ENCODE data around the gene TMEM86B.

The TMEM86B gene

DNA sequence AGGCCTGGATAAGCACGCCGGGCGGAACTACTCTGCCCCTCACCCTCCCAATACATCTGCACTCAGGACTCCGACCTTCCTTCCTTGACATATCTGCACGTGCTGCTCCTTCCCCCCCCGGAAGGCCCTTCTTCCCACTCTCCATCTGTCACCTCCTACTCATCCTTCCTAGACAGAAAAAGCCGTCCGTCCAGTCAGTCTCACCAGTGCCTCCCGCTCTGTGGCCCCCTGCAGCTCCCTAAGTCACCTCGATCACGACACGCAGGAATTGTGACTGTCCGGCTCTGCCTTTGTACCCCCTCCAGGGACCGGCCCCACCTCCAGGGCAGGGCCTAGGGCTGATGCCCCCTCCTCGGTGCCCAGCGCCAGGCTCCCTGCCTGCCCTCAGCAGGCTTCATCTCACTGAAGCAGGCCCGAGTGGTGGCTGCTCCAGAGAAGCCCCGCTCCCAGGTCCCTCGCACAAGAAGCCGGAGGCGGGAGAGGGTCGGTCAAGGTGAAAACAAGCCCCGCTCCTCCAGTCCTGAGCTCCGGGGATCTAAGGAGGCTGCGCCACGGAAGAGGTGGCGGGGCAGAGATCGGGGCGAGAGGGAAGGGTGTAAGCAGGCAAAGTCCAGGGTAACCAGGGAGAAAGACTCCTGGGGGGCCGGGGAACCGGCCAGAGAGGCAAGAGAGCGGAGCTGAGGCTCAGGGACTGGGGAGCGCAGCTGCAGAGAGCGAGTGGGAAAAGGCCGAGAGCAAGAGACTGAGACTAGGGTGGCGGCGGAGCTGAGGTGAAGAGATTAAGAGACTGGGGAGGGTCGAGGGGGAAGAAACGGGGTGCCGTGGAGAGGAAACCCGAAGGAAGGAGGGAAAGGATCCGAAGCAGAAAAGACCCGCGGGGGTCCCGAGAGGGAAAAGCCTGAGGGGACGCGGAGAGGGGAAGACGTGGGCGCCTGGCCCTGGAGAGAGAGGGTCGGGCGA is 29.2 kb upstream of the TMEM86B start:
- in situ Hi-C loops (cut with MboI; ENCODE audit: low sequenced_read_pairs): no loop called here

DNA sequence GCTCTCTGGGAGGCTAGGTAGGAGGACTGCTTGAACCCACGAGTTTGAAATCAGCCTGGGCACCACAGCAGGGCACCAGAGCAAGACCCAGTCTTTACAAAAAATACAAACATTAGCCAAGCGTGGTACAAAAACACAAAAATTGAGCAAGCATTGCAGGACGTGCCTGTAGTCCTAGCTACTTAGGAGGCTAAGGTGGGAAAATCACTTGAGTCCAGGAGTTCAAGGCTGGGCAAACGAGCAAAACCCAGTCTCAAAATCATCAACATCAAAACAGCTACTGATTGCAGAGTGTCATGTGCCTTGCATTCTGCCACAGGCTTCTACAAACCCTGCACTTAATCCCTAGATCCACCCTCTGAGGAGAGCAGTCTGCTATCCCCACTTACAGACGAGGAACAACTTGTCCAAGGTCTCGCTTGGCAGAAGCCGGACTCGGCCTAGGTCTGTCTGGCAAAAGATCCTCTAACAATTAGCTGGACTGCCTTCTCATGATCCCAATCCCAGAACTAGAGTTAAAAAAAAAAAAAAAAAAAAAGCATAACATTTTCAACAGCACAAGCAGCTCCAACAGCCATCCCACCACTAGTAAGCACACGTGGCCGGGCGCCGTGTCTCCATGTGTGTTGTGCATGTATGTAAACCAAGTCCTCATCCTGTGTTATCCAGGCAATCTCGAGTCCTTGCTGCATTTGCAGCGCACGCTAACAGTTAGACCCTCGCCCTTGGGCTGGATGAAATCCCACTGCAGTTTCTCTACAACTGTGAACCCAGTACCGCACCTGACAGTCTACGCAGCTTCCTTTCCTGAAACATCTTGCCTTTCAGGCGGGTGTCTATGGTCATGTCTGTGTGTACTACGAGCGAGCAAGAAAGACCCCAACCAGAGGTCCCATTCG is 28.2 kb upstream of the TMEM86B start:
- in situ Hi-C loops (cut with MboI; ENCODE audit: low sequenced_read_pairs): no loop called here

DNA sequence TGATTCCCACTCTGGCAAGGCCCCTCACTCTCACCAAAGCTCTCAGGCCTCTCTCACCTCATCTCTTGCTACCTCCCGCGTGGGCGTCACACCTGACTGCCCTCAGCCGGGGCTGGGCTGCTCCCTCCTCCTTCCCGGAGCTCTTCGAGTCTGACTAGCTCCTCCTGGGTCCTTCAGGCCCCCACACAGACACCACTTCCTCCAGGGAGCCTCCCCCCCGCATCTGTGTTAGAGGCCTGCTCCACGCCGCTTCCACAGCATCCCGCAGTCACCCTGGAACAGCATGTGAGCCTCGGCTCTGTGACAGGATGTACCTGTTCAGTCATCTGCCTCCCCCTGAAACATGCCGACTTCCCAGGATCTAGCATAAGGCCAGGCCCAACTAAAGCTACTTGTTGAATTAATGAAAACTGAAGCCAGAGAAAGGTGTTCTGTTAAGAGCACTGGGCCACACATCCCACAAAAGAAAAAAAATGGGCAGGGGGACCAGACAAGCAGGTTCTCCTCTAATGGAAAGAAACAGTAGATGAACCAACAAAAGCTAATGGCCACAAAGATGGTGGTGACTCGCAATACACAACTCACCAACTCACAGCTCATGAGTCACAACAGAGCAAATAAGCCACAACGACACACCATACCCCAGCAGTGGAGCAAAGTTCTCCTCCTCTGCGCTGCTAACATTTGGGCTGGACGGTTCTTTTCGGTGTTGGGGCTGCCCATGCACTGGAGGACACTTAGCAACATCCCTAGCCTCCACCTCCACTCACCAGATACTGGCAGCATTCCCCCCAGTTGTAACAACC is 27.3 kb upstream of the TMEM86B start:
- in situ Hi-C loops (cut with MboI; ENCODE audit: low sequenced_read_pairs): no loop called here

DNA sequence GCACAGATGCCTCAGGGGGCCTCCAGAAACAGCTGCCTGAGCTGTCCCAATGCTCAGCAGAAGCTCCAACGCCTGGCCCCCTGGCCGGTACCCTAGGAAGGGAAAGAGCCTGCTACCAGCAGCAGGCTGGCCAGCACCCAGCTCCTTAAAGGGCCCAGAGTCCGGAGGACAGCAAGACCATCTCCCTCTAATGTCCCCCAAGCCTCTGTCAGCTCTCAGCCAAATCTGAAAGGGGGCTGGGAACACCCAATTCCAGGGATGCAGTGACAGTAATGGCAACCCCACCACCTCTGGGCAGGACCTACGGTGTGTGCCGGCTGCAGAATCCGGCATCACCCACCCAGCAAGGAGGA is 26.0 kb upstream of the TMEM86B start:
- in situ Hi-C loops (cut with MboI; ENCODE audit: low sequenced_read_pairs): no loop called here

DNA sequence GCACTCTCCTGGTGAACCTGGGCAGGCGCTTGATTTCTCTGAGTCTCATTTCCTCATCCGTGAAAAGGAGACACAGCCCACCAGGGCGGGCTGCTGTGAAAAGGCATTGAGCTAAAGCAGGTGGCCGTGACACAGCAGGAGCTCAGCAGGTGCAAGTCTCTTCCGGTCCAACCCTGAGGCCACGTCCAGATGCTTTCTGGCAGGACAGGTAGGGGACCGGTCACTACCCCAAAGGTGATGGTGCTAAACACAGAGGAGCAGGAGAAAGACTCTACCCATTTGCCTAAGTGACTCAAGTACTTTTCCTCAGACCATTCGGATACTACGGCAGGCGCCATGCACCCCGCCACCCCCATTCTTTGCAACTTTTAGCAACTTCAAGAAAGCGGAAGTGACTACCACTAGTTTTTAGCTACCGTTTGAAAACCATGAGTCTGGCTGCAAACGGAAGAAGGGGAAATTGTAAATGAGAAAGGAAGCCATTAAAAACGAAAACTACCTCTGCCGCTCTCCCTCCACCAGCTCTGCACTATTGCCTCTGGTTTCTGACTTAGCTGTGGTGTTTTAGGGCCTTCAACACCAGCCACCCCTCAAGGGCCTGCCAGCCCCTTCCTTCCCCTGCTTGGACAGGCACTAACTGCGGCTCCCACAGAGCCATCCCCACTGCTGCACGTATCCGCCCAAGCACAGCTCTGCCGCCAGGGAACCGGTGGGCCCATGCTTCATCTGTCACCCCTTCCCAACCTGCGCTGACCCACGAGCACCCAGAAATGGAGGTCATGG is 25.5 kb upstream of the TMEM86B start:
- in situ Hi-C loops (cut with MboI; ENCODE audit: low sequenced_read_pairs): no loop called here

DNA sequence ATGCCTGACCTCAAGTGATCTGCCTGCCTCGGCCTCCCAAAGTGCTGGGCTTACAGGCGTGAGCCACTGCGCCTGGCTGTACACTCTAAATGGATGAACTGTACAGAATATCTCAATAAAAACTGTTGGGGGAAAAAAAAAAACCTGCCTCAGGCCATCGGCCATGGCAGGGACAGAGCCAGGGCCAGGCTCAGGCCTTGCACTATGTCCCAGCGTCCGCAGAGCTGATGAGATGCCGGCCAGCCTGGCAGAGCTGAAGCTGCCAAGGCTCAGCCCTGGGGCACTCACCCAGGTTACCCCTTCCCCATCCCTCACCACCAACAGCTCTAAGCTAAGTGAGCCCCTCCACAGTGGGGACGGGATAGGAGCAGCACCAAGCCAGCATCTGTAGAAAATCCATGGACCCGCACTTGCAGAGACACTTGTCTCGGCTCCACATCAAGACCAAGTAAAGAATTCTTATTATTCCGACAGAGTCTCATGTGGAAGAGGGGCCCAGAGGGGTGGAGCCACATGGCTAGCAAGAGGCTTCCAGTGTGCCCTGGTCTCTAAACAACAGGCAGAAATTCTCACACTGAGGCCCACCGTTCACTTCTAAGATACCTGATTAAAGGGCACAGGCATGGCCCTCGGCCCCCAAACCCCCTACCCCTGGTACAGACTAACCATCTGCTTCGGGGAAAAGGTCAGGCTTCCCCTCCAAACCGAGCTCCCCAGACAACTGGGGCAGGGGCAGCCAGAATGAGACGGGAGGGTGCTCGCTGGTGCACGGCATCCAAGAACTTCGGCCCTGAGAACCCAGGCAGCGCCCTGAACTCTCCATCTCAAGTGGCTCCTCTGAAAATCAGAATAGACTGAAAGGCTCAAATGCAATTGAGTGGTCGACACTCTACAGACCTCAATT is 24.4 kb upstream of the TMEM86B start:
- in situ Hi-C loops (cut with MboI; ENCODE audit: low sequenced_read_pairs): no loop called here

DNA sequence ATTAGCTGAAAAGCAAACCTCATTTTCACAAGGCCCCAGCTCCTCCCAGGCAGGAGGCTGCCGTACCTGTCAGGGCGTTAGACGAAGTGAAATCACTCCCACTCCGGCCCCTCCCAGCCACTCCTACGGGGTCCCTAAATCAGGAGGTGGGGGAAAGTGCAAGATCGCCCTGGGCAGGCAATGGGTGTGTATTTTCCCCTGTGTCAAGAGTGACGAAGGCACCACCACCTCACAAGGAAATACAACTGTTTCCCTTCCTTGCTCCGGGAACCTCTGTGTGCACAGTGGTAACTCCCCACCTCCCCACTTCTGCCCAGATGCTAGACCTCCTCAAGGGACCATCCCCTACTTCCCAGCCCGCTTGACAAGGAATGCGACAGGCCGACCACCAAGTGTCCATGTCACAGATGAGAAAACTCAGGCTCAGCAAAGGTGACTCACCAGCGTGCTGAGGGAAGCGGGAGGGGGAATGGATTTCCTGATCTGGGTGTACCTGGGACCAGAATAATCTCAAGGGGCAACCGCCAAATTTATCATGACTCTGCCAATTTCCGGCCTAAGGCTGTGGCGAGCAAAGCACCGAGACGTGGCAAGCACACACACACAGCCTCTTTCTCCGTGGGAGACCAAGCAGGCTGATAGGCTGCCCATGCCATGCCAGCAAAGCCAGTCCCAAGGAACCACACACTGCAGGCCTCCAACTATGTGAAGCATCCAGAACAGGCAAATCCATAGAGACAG is 22.9 kb upstream of the TMEM86B start:
- in situ Hi-C loops (cut with MboI; ENCODE audit: low sequenced_read_pairs): no loop called here

DNA sequence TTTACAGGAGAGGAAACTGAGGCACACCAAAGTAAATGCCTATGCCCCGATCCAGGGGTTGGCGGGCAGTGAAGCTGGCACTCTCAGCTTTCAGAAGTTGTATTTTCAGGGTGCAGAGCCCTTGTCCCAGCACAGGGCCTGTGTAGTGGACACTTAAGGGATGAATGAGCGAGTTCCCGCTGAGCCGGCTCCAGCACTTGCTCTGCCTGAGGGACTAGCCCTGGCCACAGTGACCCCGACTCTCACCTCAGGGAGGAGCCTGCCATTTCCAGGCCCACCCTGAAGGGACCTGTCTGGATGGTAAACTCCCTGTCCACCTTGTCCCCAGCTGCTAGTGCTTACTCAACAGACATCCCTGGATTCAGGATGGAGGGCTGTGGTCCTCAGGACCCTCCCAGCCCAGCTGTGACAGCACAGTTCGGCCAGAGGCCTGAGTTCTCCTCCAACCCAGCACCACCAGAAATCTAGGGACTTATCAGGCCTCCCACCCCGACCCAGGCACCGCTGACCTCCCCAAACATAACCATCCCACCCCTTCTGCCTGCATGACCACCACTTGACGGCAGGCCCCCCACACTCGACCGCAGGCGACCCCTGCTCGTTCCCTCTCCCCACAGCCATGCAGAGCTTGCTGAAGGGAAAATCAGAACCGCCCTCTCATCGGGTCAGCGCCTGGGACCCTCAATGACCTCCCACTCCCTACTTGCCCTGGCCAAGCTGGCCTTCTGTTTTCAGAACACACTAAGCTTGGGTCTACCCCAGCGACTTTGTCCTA is 21.9 kb upstream of the TMEM86B start:
- in situ Hi-C loops (cut with MboI; ENCODE audit: low sequenced_read_pairs): no loop called here

DNA sequence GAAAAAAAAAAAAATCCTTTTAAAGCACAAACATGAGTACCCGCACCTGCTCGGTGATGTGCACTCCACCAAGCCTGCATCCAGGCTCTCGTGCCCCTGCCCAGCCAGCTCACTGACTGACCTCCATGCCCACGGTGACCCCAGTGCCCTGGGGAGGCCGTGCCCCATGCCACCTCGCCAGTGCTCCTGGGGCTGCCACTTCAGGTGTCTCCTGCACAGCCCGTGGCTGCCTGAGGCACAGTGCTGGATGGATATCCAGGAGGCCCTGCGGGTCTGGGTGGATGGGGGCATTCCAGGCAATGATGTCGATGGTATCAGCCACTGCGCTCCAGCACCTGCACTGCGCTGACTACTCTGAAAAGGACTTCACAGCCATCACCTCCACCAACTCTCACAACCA is 21.3 kb upstream of the TMEM86B start:
- in situ Hi-C loops (cut with MboI; ENCODE audit: low sequenced_read_pairs): no loop called here

DNA sequence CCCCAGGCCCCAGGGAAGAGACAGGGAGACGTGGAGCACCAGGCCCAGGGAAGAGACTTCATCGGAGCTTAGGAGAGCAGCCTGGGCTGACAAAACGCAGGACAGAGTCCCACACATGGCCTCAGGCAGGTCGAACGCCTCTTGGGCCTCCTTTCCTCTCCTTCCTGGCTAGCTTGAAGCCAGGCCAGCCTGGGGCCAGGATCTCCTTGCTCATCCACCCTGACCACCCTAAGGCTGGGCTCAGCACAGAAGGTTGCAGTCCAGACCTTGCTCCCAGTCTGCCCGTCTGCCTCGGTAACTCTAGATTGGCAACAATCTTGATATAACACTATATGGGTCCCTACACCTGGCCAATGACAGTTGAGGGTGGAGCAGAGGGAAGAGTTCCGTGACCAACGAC is 20.1 kb upstream of the TMEM86B start:
- in situ Hi-C loops (cut with MboI; ENCODE audit: low sequenced_read_pairs): no loop called here

DNA sequence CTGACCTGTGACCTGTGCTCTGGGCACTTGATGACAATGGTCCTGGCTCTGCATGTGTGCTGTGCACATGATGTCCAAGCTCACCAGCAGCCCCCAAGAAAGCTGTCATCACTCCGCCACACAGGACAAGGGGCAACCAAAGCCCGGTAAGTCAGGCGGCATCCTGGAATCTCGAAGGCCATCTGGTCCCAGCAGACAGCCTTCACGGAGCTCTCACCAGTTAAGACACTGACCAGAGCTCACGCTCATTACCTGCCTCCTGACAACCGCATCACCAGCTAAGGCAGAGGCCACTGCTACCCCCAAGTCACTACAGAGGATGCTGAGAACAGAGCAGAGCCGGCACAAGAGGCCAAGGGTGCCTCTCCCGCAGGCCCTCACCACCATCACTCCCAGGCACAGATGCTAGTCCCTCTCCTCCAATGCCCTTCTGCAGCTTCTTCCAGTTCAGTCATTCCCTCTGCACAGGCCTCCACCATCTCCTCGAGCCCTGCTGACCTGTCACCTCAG is 19.7 kb upstream of the TMEM86B start:
- in situ Hi-C loops (cut with MboI; ENCODE audit: low sequenced_read_pairs): no loop called here

DNA sequence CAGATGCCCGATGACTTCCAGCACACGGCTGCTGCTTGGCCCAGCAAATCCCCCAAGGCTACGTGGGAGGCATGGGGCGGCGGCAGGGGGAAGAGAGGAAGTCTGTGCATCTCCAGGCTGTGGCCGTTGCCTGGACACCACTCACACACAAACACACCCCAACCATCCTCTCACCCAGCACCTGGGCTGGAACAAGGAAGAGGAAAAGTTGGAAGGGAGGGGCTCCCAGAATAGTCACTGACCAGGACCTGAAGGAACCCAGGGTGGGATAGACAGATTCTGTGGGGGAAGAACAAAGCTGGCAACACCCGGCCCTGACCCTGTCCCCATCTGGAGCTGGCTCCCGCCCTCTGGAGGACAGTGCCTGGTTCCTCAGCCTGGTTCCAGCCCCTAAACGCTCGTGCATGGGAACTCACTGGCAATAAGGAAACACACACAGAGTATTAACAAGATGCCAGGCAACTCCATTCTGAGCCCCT is 19.1 kb upstream of the TMEM86B start:
- in situ Hi-C loops (cut with MboI; ENCODE audit: low sequenced_read_pairs): no loop called here

DNA sequence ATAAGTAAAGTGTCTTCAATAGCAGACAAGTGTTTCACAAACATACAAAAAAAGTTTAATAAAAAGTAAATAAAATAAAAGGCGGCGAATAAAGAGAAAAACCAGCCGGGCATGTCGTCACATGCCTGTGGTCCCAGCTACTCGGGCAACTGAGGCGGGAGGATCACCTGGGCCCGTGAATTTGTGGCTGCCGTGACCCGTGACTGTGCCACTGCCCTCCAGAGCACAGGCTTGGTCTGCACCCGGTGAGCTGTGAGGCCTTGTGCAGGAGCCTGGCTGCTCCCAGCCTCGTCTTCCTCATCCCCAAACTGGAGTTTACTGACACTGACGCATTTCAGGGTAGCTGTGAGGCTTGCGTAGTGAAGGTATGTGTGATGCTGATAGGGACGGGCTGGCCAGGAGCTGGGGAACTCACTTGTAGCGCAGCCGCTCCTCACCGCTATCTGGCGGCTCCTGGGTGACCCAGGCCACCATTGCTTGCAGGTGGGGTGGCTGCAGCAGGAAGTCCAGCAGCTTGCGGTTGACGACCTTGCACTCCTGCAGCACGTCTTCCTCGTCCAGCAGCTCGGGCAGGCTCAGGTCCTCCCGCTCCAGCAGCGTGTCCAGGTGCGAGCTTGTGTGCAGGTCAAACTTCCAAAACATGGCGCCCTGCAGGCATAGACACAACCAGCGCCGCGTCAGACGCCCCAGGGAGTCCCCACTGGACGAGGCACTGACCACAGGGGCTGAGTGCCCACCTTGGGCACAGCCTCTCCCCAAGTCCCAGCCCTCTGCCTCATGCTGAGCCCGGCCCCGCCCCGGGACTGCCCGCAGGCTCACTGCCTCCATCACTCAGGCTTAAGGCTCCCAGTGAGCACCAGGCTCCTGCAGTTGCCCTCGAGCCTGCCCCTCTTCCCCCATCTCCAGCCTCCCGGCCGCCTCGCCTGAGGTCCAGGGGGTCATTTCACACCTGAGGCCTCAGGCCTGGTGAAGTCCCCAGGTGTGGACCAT is 18.2 kb upstream of the TMEM86B start:
- in situ Hi-C loops (cut with MboI; ENCODE audit: low sequenced_read_pairs): no loop called here

DNA sequence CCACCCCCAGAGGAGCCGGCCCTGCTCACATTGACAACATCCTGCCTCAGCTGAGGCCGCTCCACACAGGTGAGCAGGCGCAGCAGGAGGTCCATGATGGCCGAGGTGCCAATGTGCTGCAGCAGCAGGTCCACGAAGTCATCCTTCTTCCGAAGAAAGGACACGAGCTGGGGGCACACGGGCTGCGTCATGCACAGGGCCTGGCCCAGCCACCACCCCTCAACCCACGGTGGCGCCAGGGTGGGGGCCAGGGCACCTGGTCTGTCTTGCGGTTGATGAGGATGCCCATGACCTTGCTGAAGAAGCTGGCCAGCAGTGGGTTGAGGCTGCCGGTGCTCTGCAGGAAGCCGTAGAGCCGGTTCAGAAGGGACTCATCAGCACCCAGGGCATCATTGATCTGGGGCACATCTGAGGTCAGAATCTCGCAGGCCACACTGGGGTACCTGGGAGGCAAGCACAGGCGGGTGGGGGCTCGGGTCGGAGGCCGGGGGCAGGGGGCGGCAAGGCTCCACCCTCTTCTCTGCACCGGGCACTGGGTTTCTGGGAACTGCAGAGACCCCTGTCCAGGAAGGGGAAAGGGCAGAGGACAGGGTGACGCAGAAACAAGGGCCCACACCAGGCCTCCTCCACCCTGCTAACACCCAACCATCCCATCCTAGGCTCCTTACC is 16.8 kb upstream of the TMEM86B start:
- in situ Hi-C loops (cut with MboI; ENCODE audit: low sequenced_read_pairs): no loop called here

DNA sequence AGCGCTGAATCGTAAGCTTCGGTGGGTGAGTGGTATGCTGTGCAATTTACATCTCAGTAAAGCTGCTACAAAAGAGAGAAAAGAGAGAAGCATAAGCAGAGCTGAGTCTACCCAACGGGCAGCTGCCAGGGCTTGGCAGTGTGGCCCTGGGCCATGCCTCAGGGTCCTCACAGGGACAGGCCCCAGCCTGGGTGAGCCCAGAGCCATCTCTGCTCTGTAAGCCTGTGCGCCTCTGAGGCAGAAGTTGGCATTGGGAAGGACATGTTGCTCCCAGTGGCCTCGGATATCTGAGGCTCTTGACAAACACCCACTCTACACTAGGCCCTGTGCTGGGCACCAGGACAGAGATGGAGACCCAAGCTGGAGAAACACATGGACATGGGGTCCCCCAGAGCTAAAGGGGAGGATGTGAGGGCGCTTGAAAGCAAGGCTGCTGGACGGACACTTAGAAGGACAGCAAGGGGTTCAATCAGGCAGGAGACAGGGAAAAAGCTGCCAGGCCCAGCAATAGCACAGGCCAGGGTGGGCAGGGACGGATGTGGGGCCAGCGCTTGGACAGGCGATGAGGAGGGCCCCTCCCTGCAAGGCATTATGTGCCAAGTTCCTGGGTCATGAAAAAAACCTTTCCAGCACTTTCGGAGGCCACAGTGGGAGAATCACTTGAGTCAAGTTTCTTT is 15.6 kb upstream of the TMEM86B start:
- in situ Hi-C loops (cut with MboI; ENCODE audit: low sequenced_read_pairs): no loop called here
